ENCODE results near the gene ATP2C2.

ATP2C2 gene

GRCh38 chr16:84486551-84487235 lies 118.4 kb downstream of the ATP2C2 start:
- Histone ChIP-seq H3K27ac (ENCODE audit: insufficient read depth, low read length, poor library complexity, severe bottlenecking) (no peak overlapping the region), H3K36me3 (ENCODE audit: control insufficient read depth, insufficient read depth, low read length) (peaks cover 11% of the 10 kb centered on the region), H3K9me3 (ENCODE audit: control insufficient read depth, low read length) (no peaks in the 10 kb centered on the region), H3K4me3 (ENCODE audit: insufficient read depth, low read depth, low read length, poor library complexity, severe bottlenecking) (no peak overlapping the region), H3K27me3 (replicated peaks; ENCODE audit: control insufficient read depth, insufficient read depth, low read length, poor library complexity, severe bottlenecking) (no peaks in the 10 kb centered on the region), H3K4me1 (ENCODE audit: control insufficient read depth, insufficient read depth, low read length, poor library complexity, severe bottlenecking) (no peaks in the 10 kb centered on the region)
- DNase-seq, result no peak

GRCh38 chr16:84487358-84487757 lies 119.0 kb downstream of the ATP2C2 start:
- Histone ChIP-seq H3K36me3 (ENCODE audit: control insufficient read depth, insufficient read depth, low read length) (peaks cover 11% of the 10 kb centered on the region), H3K27ac (ENCODE audit: insufficient read depth, low read length, poor library complexity, severe bottlenecking) (no peak overlapping the region), H3K27me3 (replicated peaks; ENCODE audit: control insufficient read depth, insufficient read depth, low read length, poor library complexity, severe bottlenecking) (no peaks in the 10 kb centered on the region), H3K9me3 (ENCODE audit: control insufficient read depth, low read length) (no peaks in the 10 kb centered on the region), H3K4me1 (ENCODE audit: control insufficient read depth, insufficient read depth, low read length, poor library complexity, severe bottlenecking) (no peaks in the 10 kb centered on the region), H3K4me3 (ENCODE audit: insufficient read depth, low read depth, low read length, poor library complexity, severe bottlenecking) (no peak overlapping the region)
- no peak for DNase-seq

GRCh38 chr16:84489131-84489530 lies 120.8 kb downstream of the ATP2C2 start:
- H3K4me1 ChIP-seq (ENCODE audit: control insufficient read depth, insufficient read depth, low read length, poor library complexity, severe bottlenecking), result no peaks in the 10 kb centered on the region

GRCh38 chr16:84495506-84495905 lies 127.2 kb downstream of the ATP2C2 start:
- H3K27ac ChIP-seq (ENCODE audit: insufficient read depth, low read length, poor library complexity, severe bottlenecking), result no peak overlapping the region
- no peaks in the 10 kb centered on the region for H3K4me1 ChIP-seq (ENCODE audit: control insufficient read depth, insufficient read depth, low read length, poor library complexity, severe bottlenecking)
- H3K36me3 ChIP-seq (ENCODE audit: control insufficient read depth, insufficient read depth, low read length), result peaks cover 27% of the 10 kb centered on the region
- no peak for DNase-seq
- H3K27me3 ChIP-seq (replicated peaks; ENCODE audit: control insufficient read depth, insufficient read depth, low read length, poor library complexity, severe bottlenecking), result no peaks in the 10 kb centered on the region
- no peaks in the 10 kb centered on the region for H3K9me3 ChIP-seq (ENCODE audit: control insufficient read depth, low read length)
- no peak overlapping the region for H3K4me3 ChIP-seq (ENCODE audit: insufficient read depth, low read depth, low read length, poor library complexity, severe bottlenecking)

More at GRCh38 chr16:84489131-84489530, 120.8 kb downstream of the ATP2C2 start:
- H3K27ac ChIP-seq (ENCODE audit: insufficient read depth, low read length, poor library complexity, severe bottlenecking), result no peak overlapping the region
- no peak for DNase-seq
- no peaks in the 10 kb centered on the region for H3K9me3 ChIP-seq (ENCODE audit: control insufficient read depth, low read length)
- peaks cover 18% of the 10 kb centered on the region for H3K36me3 ChIP-seq (ENCODE audit: control insufficient read depth, insufficient read depth, low read length)
- H3K4me3 ChIP-seq (ENCODE audit: insufficient read depth, low read depth, low read length, poor library complexity, severe bottlenecking), result no peak overlapping the region
- no peaks in the 10 kb centered on the region for H3K27me3 ChIP-seq (replicated peaks; ENCODE audit: control insufficient read depth, insufficient read depth, low read length, poor library complexity, severe bottlenecking)

GRCh38 chr16:84496991-84497390 lies 128.7 kb downstream of the ATP2C2 start:
- H3K36me3 ChIP-seq (ENCODE audit: control insufficient read depth, insufficient read depth, low read length), result peaks cover 27% of the 10 kb centered on the region
- no peaks in the 10 kb centered on the region for H3K4me1 ChIP-seq (ENCODE audit: control insufficient read depth, insufficient read depth, low read length, poor library complexity, severe bottlenecking)
- H3K27ac ChIP-seq (ENCODE audit: insufficient read depth, low read length, poor library complexity, severe bottlenecking), result no peak overlapping the region
- no peaks in the 10 kb centered on the region for H3K9me3 ChIP-seq (ENCODE audit: control insufficient read depth, low read length)
- no peak overlapping the region for H3K4me3 ChIP-seq (ENCODE audit: insufficient read depth, low read depth, low read length, poor library complexity, severe bottlenecking)
- no peaks in the 10 kb centered on the region for H3K27me3 ChIP-seq (replicated peaks; ENCODE audit: control insufficient read depth, insufficient read depth, low read length, poor library complexity, severe bottlenecking)
- DNase-seq, result no peak

- no peak overlapping the region for H3K4me3 ChIP-seq (ENCODE audit: insufficient read depth, low read depth, low read length, poor library complexity, severe bottlenecking)
- peaks cover 27% of the 10 kb centered on the region for H3K36me3 ChIP-seq (ENCODE audit: control insufficient read depth, insufficient read depth, low read length)
- H3K9me3 ChIP-seq (ENCODE audit: control insufficient read depth, low read length), result no peaks in the 10 kb centered on the region
- H3K27ac ChIP-seq (ENCODE audit: insufficient read depth, low read length, poor library complexity, severe bottlenecking), result no peak overlapping the region
- H3K4me1 ChIP-seq (ENCODE audit: control insufficient read depth, insufficient read depth, low read length, poor library complexity, severe bottlenecking), result no peaks in the 10 kb centered on the region
- DNase-seq, result no peak
- no peaks in the 10 kb centered on the region for H3K27me3 ChIP-seq (replicated peaks; ENCODE audit: control insufficient read depth, insufficient read depth, low read length, poor library complexity, severe bottlenecking)
Measured at GRCh38 chr16:84497418-84498222, 129.3 kb downstream of the ATP2C2 start.

- H3K36me3 ChIP-seq (ENCODE audit: control insufficient read depth, insufficient read depth, low read length), result peaks cover 27% of the 10 kb centered on the region
Measured at GRCh38 chr16:84498223-84498610, 129.9 kb downstream of the ATP2C2 start.

GRCh38 chr16:84498859-84499620 lies 130.7 kb downstream of the ATP2C2 start:
- no peak for DNase-seq
- no peak overlapping the region for H3K4me3 ChIP-seq (ENCODE audit: insufficient read depth, low read depth, low read length, poor library complexity, severe bottlenecking)
- H3K36me3 ChIP-seq (ENCODE audit: control insufficient read depth, insufficient read depth, low read length), result peaks cover 21% of the 10 kb centered on the region
- no peaks in the 10 kb centered on the region for H3K27me3 ChIP-seq (replicated peaks; ENCODE audit: control insufficient read depth, insufficient read depth, low read length, poor library complexity, severe bottlenecking)
- no peak overlapping the region for H3K27ac ChIP-seq (ENCODE audit: insufficient read depth, low read length, poor library complexity, severe bottlenecking)
- H3K9me3 ChIP-seq (ENCODE audit: control insufficient read depth, low read length), result no peaks in the 10 kb centered on the region
- H3K4me1 ChIP-seq (ENCODE audit: control insufficient read depth, insufficient read depth, low read length, poor library complexity, severe bottlenecking), result peaks cover 6% of the 10 kb centered on the region

More at GRCh38 chr16:84498223-84498610, 129.9 kb downstream of the ATP2C2 start:
- no peak overlapping the region for H3K4me3 ChIP-seq (ENCODE audit: insufficient read depth, low read depth, low read length, poor library complexity, severe bottlenecking)
- H3K27ac ChIP-seq (ENCODE audit: insufficient read depth, low read length, poor library complexity, severe bottlenecking), result no peak overlapping the region
- H3K9me3 ChIP-seq (ENCODE audit: control insufficient read depth, low read length), result no peaks in the 10 kb centered on the region
- H3K4me1 ChIP-seq (ENCODE audit: control insufficient read depth, insufficient read depth, low read length, poor library complexity, severe bottlenecking), result no peaks in the 10 kb centered on the region
- no peaks in the 10 kb centered on the region for H3K27me3 ChIP-seq (replicated peaks; ENCODE audit: control insufficient read depth, insufficient read depth, low read length, poor library complexity, severe bottlenecking)
- DNase-seq, result no peak

- Histone ChIP-seq H3K4me3 (ENCODE audit: insufficient read depth, low read depth, low read length, poor library complexity, severe bottlenecking) (no peak overlapping the region), H3K4me1 (ENCODE audit: control insufficient read depth, insufficient read depth, low read length, poor library complexity, severe bottlenecking) (peaks cover 7% of the 10 kb centered on the region), H3K9me3 (ENCODE audit: control insufficient read depth, low read length) (no peaks in the 10 kb centered on the region), H3K27me3 (replicated peaks; ENCODE audit: control insufficient read depth, insufficient read depth, low read length, poor library complexity, severe bottlenecking) (no peaks in the 10 kb centered on the region), H3K36me3 (ENCODE audit: control insufficient read depth, insufficient read depth, low read length) (peaks cover 16% of the 10 kb centered on the region), H3K27ac (ENCODE audit: insufficient read depth, low read length, poor library complexity, severe bottlenecking) (no peak overlapping the region)
- DNase-seq, result no peak
Measured at GRCh38 chr16:84499638-84500037, 131.3 kb downstream of the ATP2C2 start.

All from effector memory CD4-positive, alpha-beta T cell (primary cell).